Measurements from ENCODE around the gene KIF23. TPM values are rescaled to one million over a fixed set of nuclear protein-coding genes. Genes with fewer than 3 reads are reported as not detected.

KIF23 gene
- total RNA-seq, 1 experiment from 2014 or later = 83.7 TPM

GRCh38 chr15:69439623-69440022 is 25.5 kb downstream of the KIF23 start:
- POLR2A ChIA-PET = interaction anchor here (1.5 kb wide), 1 partner anchor 12 kb away, joined by 4 read pairs; no protein-coding TSS in a partner anchor
- Histone ChIP-seq H3K27ac (ENCODE audit: low read depth, low read length) (no peak overlapping the region), H3K4me3 (replicated peaks in 1 of 2; ENCODE audit: low read depth in 1 of 2, low read length in 2 of 2) (no peak overlapping the region), H3K9me3 (ENCODE audit: control insufficient read depth in 1 of 2, insufficient read depth in 1 of 2, low read depth in 1 of 2, low read length in 2 of 2) (no peaks in the 10 kb centered on the region), H3K9me2 (ENCODE audit: insufficient read depth) (no peaks in the 10 kb centered on the region), H2AFZ (ENCODE audit: low read depth, low read length, poor library complexity, severe bottlenecking) (no peak overlapping the region), H4K20me1 (ENCODE audit: insufficient read depth) (no peaks in the 10 kb centered on the region), H3K4me1 (ENCODE audit: control insufficient read depth in 1 of 2, insufficient read depth in 2 of 2, low read length in 2 of 2) (no peaks in the 10 kb centered on the region), H3K4me2 (ENCODE audit: low read length) (no peak overlapping the region), H3K79me2 (ENCODE audit: insufficient read depth, low read length) (peaks cover 61% of the 10 kb centered on the region), H3K9ac (ENCODE audit: low read length) (no peak overlapping the region), H3K27me3 (ENCODE audit: insufficient read depth, low read length) (no peaks in the 10 kb centered on the region), H3K36me3 (ENCODE audit: control insufficient read depth in 1 of 2, insufficient read depth in 2 of 2, low read length in 2 of 2) (peaks cover 69 to 75% of the 10 kb centered on the region in 2 experiments)
- no peak for ATAC-seq
- RAD21 ChIA-PET (ENCODE audit: low non-redundant PET in 1 of 2, low total read pairs in 2 of 2, uncharacterized antibody in 2 of 2, unreplicated experiment in 2 of 2) = no interaction called here
- CTCF ChIA-PET = no interaction called here
- BruUV-seq (replicated peaks) = no TSS peak
- TF ChIP-seq ELF1 (IDR thresholded peaks at IDR 0.05; ENCODE audit: borderline replicate concordance, low read depth) (no peak), YY1 (IDR thresholded peaks at IDR 0.05; ENCODE audit: extremely low read depth, insufficient replicate concordance, low read depth, low read length) (no peak)
- intact Hi-C loops (cut with micrococcal nuclease) = no loop called here
- DNase-seq (ENCODE audit: low read depth, low spot score) = no peak

DNA sequence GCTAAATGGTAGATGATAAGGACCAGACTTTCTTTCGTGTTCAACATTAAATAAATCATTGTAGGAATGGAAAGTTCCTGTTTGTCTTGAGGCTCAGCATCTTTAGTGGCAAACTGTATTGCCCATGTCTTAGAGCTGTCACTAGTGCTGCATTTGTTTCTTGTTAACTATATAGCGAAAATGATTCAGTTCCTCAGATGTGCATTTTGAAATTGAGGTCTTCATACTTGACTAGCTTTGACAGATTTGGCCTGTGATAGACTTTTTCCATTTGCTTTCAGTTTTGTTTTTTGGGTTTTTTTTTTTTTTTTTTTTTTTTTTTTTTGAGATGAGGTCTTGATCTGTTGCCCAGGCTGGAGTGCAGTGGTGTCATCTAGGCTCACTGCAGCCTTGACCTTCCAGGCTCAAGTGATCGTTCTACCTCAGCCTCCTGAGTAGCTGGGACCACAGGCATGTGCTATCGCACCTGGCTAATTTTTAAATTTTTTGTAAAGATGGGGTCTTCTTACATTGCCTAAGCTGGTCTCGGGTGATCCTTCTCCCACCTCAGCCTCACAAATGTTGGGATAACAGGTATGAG is 29.0 kb downstream of the KIF23 start:
- Histone ChIP-seq H3K9me2 (ENCODE audit: insufficient read depth) (no peaks in the 10 kb centered on the region), H4K20me1 (ENCODE audit: insufficient read depth) (no peaks in the 10 kb centered on the region), H3K4me2 (ENCODE audit: low read length) (no peak overlapping the region), H3K27ac (ENCODE audit: low read depth, low read length) (no peak overlapping the region), H2AFZ (ENCODE audit: low read depth, low read length, poor library complexity, severe bottlenecking) (no peak overlapping the region), H3K4me3 (replicated peaks in 1 of 2; ENCODE audit: low read depth in 1 of 2, low read length in 2 of 2) (no peak overlapping the region), H3K36me3 (ENCODE audit: control insufficient read depth in 1 of 2, insufficient read depth in 2 of 2, low read length in 2 of 2) (peaks cover 71 to 86% of the 10 kb centered on the region in 2 experiments), H3K9ac (ENCODE audit: low read length) (no peak overlapping the region), H3K27me3 (ENCODE audit: insufficient read depth, low read length) (no peaks in the 10 kb centered on the region), H3K9me3 (ENCODE audit: control insufficient read depth in 1 of 2, insufficient read depth in 1 of 2, low read depth in 1 of 2, low read length in 2 of 2) (no peaks in the 10 kb centered on the region), H3K4me1 (ENCODE audit: control insufficient read depth in 1 of 2, insufficient read depth in 2 of 2, low read length in 2 of 2) (no peaks in the 10 kb centered on the region), H3K79me2 (ENCODE audit: insufficient read depth, low read length) (peaks cover 45% of the 10 kb centered on the region)
- ChIA-PET RAD21 (ENCODE audit: low non-redundant PET in 1 of 2, low total read pairs in 2 of 2, uncharacterized antibody in 2 of 2, unreplicated experiment in 2 of 2) (no interaction called here), POLR2A (no interaction called here), CTCF (no interaction called here)
- no TSS peak for BruUV-seq (replicated peaks)
- intact Hi-C loops (cut with micrococcal nuclease) = no loop called here
- ATAC-seq (no peak), DNase-seq (ENCODE audit: low read depth, low spot score) (no peak)
- TF ChIP-seq CBX3 (IDR thresholded peaks at IDR 0.05; ENCODE audit: low read depth) (no peak), SIN3A (IDR thresholded peaks at IDR 0.05; ENCODE audit: low read depth) (no peak), YY1 (IDR thresholded peaks at IDR 0.05; ENCODE audit: extremely low read depth, insufficient replicate concordance, low read depth, low read length) (no peak), POLR2AphosphoS5 (IDR thresholded peaks at IDR 0.05; ENCODE audit: low read depth, low read length) (no peak), ZBTB33 (IDR thresholded peaks at IDR 0.05; ENCODE audit: extremely low read depth, insufficient replicate concordance, low read length) (no peak), ELF1 (IDR thresholded peaks at IDR 0.05; ENCODE audit: borderline replicate concordance, low read depth) (no peak), FOSL1 (IDR thresholded peaks at IDR 0.05; ENCODE audit: low read depth) (no peak), RAD21 (IDR thresholded peaks at IDR 0.05; ENCODE audit: low read depth) (no peak), ZNF274 (IDR thresholded peaks at IDR 0.05; ENCODE audit: low read depth, low read length) (no peak), SRF (IDR thresholded peaks at IDR 0.05; ENCODE audit: low read depth) (no peak)

Measured in HCT116 (cell line).